DMS153 (cell line): ENCODE data around the gene FAF1.
"Not testable (repeated sequence)": the region's sequence is repeated elsewhere in the genome, so short reads cannot be mapped to it uniquely, and the experiment has no call there.

Experiments
- DNase-seq: peaks from one replicate; lab custom pipeline; 2025; lab: John Stamatoyannopoulos, UW

The FAF1 gene

GRCh38 chr1:50907610-50908009 lies 52.5 kb downstream of the FAF1 start:
- not testable (repeated sequence) for DNase-seq

- DNase-seq: not testable (repeated sequence)
These were observed 54.0 kb downstream of the FAF1 start for GRCh38 chr1:50906050-50906449.

- DNase-seq: no peak
These were observed 57.6 kb downstream of the FAF1 start for GRCh38 chr1:50902419-50902818.

- DNase-seq: no peak
These were observed 58.2 kb downstream of the FAF1 start for GRCh38 chr1:50901872-50902271.

GRCh38 chr1:50898773-50899172 lies 61.3 kb downstream of the FAF1 start:
- no peak for DNase-seq

- DNase-seq: no peak
These were observed 65.7 kb downstream of the FAF1 start for GRCh38 chr1:50894340-50894739.

GRCh38 chr1:50893466-50893865 lies 66.6 kb downstream of the FAF1 start:
- no peak for DNase-seq

GRCh38 chr1:50887555-50887954 lies 72.5 kb downstream of the FAF1 start:
- not testable (repeated sequence) for DNase-seq

- DNase-seq: no peak
These were observed 79.7 kb downstream of the FAF1 start for GRCh38 chr1:50880373-50880772.

GRCh38 chr1:50879137-50879536 lies 80.9 kb downstream of the FAF1 start:
- DNase-seq: no peak

GRCh38 chr1:50878434-50878833 lies 81.6 kb downstream of the FAF1 start:
- DNase-seq: no peak

- DNase-seq: no peak
These were observed 82.4 kb downstream of the FAF1 start for GRCh38 chr1:50877641-50878040.

- DNase-seq: no peak
These were observed 86.4 kb downstream of the FAF1 start for GRCh38 chr1:50873458-50874187.

- DNase-seq: not testable (repeated sequence)
These were observed 95.2 kb downstream of the FAF1 start for GRCh38 chr1:50864845-50865244.

GRCh38 chr1:50861772-50862171 lies 98.3 kb downstream of the FAF1 start:
- no peak for DNase-seq

GRCh38 chr1:50860702-50861101 lies 99.4 kb downstream of the FAF1 start:
- no peak for DNase-seq

GRCh38 chr1:50860256-50860655 lies 99.8 kb downstream of the FAF1 start:
- no peak for DNase-seq

- DNase-seq: no peak
These were observed 100.4 kb downstream of the FAF1 start for GRCh38 chr1:50859657-50860056.

GRCh38 chr1:50858761-50859160 lies 101.3 kb downstream of the FAF1 start:
- DNase-seq: no peak

GRCh38 chr1:50857702-50858101 lies 102.4 kb downstream of the FAF1 start:
- no peak for DNase-seq

GRCh38 chr1:50853325-50853724 lies 106.7 kb downstream of the FAF1 start:
- no peak for DNase-seq

- DNase-seq: no peak
These were observed 107.2 kb downstream of the FAF1 start for GRCh38 chr1:50852889-50853288.

- no peak for DNase-seq
These were observed 108.6 kb downstream of the FAF1 start for GRCh38 chr1:50851466-50851865.

GRCh38 chr1:50851034-50851433 lies 109.0 kb downstream of the FAF1 start:
- DNase-seq: no peak
